Measurements from ENCODE around the gene PAX8.

Gene PAX8

GRCh38 chr2:113220970-113221708 lies 57.6 kb downstream of the PAX8 start:
- no peak for DNase-seq (ENCODE audit: low read depth, low spot score)

GRCh38 chr2:113219889-113220641 lies 58.7 kb downstream of the PAX8 start:
- DNase-seq (ENCODE audit: low read depth, low spot score): no peak

- no peak for DNase-seq (ENCODE audit: low read depth, low spot score)
These were observed 59.2 kb downstream of the PAX8 start for GRCh38 chr2:113219525-113219888.

- no peak for DNase-seq (ENCODE audit: low read depth, low spot score)
These were observed 59.7 kb downstream of the PAX8 start for GRCh38 chr2:113219092-113219441.

- DNase-seq (ENCODE audit: low read depth, low spot score): no peak
These were observed 60.2 kb downstream of the PAX8 start for GRCh38 chr2:113218283-113219091.

- DNase-seq (ENCODE audit: low read depth, low spot score): no peak
These were observed 61.1 kb downstream of the PAX8 start for GRCh38 chr2:113217455-113218282.

GRCh38 chr2:113216891-113217454 lies 61.7 kb downstream of the PAX8 start:
- DNase-seq (ENCODE audit: low read depth, low spot score): no peak

GRCh38 chr2:113216321-113216720 lies 62.4 kb downstream of the PAX8 start:
- no peak for DNase-seq (ENCODE audit: low read depth, low spot score)

GRCh38 chr2:113215056-113215455 lies 63.7 kb downstream of the PAX8 start:
- DNase-seq (ENCODE audit: low read depth, low spot score): no peak

GRCh38 chr2:113214141-113214540 lies 64.6 kb downstream of the PAX8 start:
- DNase-seq (ENCODE audit: low read depth, low spot score): no peak

GRCh38 chr2:113213061-113213930 lies 65.4 kb downstream of the PAX8 start:
- DNase-seq (ENCODE audit: low read depth, low spot score): no peak

- no peak for DNase-seq (ENCODE audit: low read depth, low spot score)
These were observed 66.3 kb downstream of the PAX8 start for GRCh38 chr2:113212245-113213060.

- no peak for DNase-seq (ENCODE audit: low read depth, low spot score)
These were observed 67.3 kb downstream of the PAX8 start for GRCh38 chr2:113211226-113212105.

GRCh38 chr2:113209646-113210171 lies 69.0 kb downstream of the PAX8 start:
- no peak for DNase-seq (ENCODE audit: low read depth, low spot score)

- DNase-seq (ENCODE audit: low read depth, low spot score): no peak
These were observed 69.6 kb downstream of the PAX8 start for GRCh38 chr2:113209011-113209645.

GRCh38 chr2:113208396-113208795 lies 70.3 kb downstream of the PAX8 start:
- no peak for DNase-seq (ENCODE audit: low read depth, low spot score)

GRCh38 chr2:113207021-113207420 lies 71.7 kb downstream of the PAX8 start:
- no peak for DNase-seq (ENCODE audit: low read depth, low spot score)

GRCh38 chr2:113206251-113206650 lies 72.5 kb downstream of the PAX8 start:
- no peak for DNase-seq (ENCODE audit: low read depth, low spot score)

Measured in activated CD4-positive, CD25-positive, alpha-beta regulatory T cell treated with anti-CD3 and anti-CD28 coated beads, Interleukin-2, amount 50 U/mL, for 16 hours (primary cell).